ENCODE data around the gene SULT1C2. TPM values are rescaled to one million over a fixed set of nuclear protein-coding genes. Genes with fewer than 3 reads are reported as not detected.

The SULT1C2 gene
- total and polyA plus RNA-seq, 2 of the 8 experiments (the other 6 are each of a cell fraction or from before 2014, with no cell fraction given), result 2.2 to 2.8 TPM

DNA sequence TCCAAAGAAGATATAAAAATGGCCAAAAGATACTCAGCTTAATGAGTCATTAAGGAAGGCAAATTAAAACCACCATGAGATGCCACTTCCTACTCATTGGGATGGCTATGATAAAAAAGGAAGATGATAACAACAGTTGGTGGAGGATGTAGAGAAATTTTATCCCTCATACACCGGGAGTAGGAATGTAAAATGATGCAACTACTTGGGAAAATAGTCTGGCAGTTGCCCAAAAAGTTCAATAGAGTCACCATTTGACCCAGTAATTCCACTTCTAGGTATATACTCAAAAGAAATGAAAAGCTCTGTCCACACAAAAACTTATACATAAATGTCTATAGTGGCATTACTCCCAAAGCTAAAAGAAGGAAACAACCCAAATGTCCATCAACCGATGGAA, 10.1 kb upstream of the SULT1C2 start:
- FAIRE-seq, result no peak
- no peaks in the 10 kb centered on the region for H4K20me1 ChIP-seq (replicated peaks in 1 of 2; ENCODE audit: control insufficient read depth in 1 of 2, insufficient read depth in 2 of 2, low read length in 2 of 2)
- TF ChIP-seq SIX5 (IDR thresholded peaks at IDR 0.05; ENCODE audit: low read depth, low read length), result no peak
- TF ChIP-seq FOSL1 (IDR thresholded peaks at IDR 0.05; ENCODE audit: insufficient read depth, low read depth, low read length), result no peak
- TF ChIP-seq EGR1 (IDR thresholded peaks at IDR 0.05; ENCODE audit: borderline replicate concordance, low read depth, low read length), result no peak
- TF ChIP-seq CEBPB (IDR thresholded peaks at IDR 0.05; ENCODE audit: low read depth, low read length), result no peak
- no peak for TF ChIP-seq JUND (IDR thresholded peaks at IDR 0.05; ENCODE audit: low read length)
- no peak for TF ChIP-seq TBP (IDR thresholded peaks at IDR 0.05; ENCODE audit: low read depth, low read length)
- no peak for TF ChIP-seq HDAC2 (IDR thresholded peaks at IDR 0.05; ENCODE audit: borderline replicate concordance in 1 of 2, low read depth in 2 of 2, low read length in 2 of 2)
- no peak overlapping the region for H2BK12ac ChIP-seq (ENCODE audit: low read depth, low read length)
- no peaks in the 10 kb centered on the region for H3K79me2 ChIP-seq (ENCODE audit: control insufficient read depth in 1 of 2, insufficient read depth in 2 of 2, low read length in 2 of 2)
- no peak overlapping the region for H2AK5ac ChIP-seq (ENCODE audit: low read depth, low read length)
- no peak overlapping the region for H3K4me2 ChIP-seq (ENCODE audit: insufficient read depth in 1 of 2, low read depth in 2 of 2, low read length in 2 of 2)
- WGBS, 2 experiments (ENCODE audit: extremely low coverage in 1 of 2, insufficient coverage in 1 of 2, insufficient read length in 1 of 2, insufficient replicate concordance in 2 of 2, low coverage in 1 of 2, low lambda C conversion rate in 2 of 2, missing lambda C conversion rate in 1 of 2), result 97% methylated on average over 2 of the region's 2 CpGs; no CpG with 5 or more reads in 1 of the 2 experiments
- no peak overlapping the region for H3K4ac ChIP-seq (replicated peaks; ENCODE audit: insufficient read length, low read depth, low read length)
- H3K18ac ChIP-seq (ENCODE audit: extremely low read depth, low read length), result no peak overlapping the region
- no peak overlapping the region for H3K4me3 ChIP-seq (ENCODE audit: extremely low read depth in 1 of 4, insufficient read depth in 2 of 4, low read depth in 3 of 4, low read length in 4 of 4)
- no peak overlapping the region for H3K27ac ChIP-seq (ENCODE audit: low read depth, low read length)
- H2BK15ac ChIP-seq (ENCODE audit: low read length), result no peak overlapping the region
- no peaks in the 10 kb centered on the region for H3K4me1 ChIP-seq (replicated peaks in 1 of 4; ENCODE audit: control insufficient read depth in 3 of 4, insufficient read depth in 4 of 4, low read length in 3 of 4)
- no peak overlapping the region for H2BK5ac ChIP-seq (ENCODE audit: low read depth, low read length)
- no peaks in the 10 kb centered on the region for H3K27me3 ChIP-seq (replicated peaks in 1 of 4; ENCODE audit: control insufficient read depth in 3 of 4, extremely low read depth in 1 of 4, insufficient read depth in 3 of 4, low read length in 3 of 4)
- H3K23ac ChIP-seq (ENCODE audit: insufficient read length), result no peak overlapping the region
- DNase-seq (ENCODE audit: low read depth in 1 of 2, low spot score in 2 of 2), result no peak
- H4K91ac ChIP-seq (replicated peaks; ENCODE audit: insufficient read length, low read length), result no peak overlapping the region
- no peaks in the 10 kb centered on the region for H3K23me2 ChIP-seq (ENCODE audit: low read depth, low read length)
- H3K9me3 ChIP-seq (ENCODE audit: insufficient read depth in 2 of 2, low read depth in 1 of 2, low read length in 1 of 2), result no peaks in the 10 kb centered on the region
- POLR2A ChIA-PET (ENCODE audit: partially characterized antibody), result no interaction called here
- H3K79me1 ChIP-seq (ENCODE audit: low read depth, low read length), result no peaks in the 10 kb centered on the region
- H2BK120ac ChIP-seq (replicated peaks; ENCODE audit: low read depth, low read length), result no peak overlapping the region
- H4K5ac ChIP-seq (ENCODE audit: insufficient read length, low read depth, low read length), result no peak overlapping the region
- CTCF ChIA-PET (ENCODE audit: partially characterized antibody), result no interaction called here
- H3K9ac ChIP-seq (replicated peaks in 1 of 4; ENCODE audit: extremely low read depth in 1 of 4, low read depth in 3 of 4, low read length in 3 of 4), result no peak overlapping the region
- H3K56ac ChIP-seq (replicated peaks; ENCODE audit: insufficient read length, low read depth, low read length), result no peak overlapping the region
- no peak overlapping the region for H3K14ac ChIP-seq (ENCODE audit: insufficient read length)
- H2BK20ac ChIP-seq (ENCODE audit: low read length), result no peak overlapping the region
- H2AFZ ChIP-seq (ENCODE audit: low read length), result no peak overlapping the region
- no peaks in the 10 kb centered on the region for H3K36me3 ChIP-seq (ENCODE audit: control insufficient read depth in 2 of 4, insufficient read depth in 4 of 4, low read length in 3 of 4)
- H4K8ac ChIP-seq (ENCODE audit: extremely low read depth, insufficient read depth, low read length), result no peak overlapping the region

Measured in H1 (cell line).